Stimulated activated naive CD4-positive, alpha-beta T cell treated with Interleukin-2 at 50 U/mL for 16 hours (primary cell): ENCODE measurements around the gene GAB2.

ENCODE experiments used
- DNase-seq: peaks from one replicate; lab custom pipeline; 2025; lab: John Stamatoyannopoulos, UW

The GAB2 gene

DNA sequence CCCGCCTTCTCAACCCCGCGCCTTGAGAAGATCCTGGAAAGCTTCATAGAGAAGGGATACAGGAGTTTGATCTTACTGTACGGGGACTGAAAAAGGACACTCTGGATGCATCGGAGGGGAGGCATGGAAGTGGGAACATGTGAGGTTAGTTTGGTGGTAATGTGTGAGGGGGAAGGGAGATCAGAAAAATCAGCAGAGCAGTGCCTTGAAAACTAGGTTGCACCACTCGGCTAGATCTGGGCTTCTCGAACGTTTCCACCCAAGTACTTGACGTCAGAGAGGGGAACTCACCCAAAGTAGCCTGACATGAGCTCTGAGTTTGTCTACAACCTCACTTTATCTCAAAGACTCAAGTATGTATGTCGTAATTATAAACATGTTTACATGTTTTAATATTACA lies 214.4 kb downstream of the GAB2 start:
- DNase-seq: no peak

DNA sequence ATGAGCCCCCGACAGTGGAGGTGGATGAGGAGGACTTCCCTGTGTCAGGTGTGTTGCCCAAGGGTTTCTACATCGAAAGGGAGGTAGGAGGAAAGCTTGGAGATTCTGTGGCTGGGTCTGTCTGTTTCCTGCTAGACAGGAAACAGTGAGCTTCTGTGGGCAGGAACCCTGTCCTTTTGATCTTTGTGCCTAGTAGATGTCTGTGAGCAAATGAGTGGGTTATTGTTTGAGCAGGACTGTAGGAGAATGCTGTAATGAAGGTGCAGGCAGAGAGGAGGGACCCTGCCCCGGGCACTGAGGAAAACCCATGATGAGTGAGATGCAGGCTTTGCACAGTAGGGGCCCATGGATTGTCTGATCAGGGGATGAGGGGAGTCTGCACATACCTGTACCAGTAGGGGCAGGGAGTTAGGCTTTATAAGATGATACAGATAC lies 214.9 kb downstream of the GAB2 start:
- DNase-seq: peak; percentile 17

DNA sequence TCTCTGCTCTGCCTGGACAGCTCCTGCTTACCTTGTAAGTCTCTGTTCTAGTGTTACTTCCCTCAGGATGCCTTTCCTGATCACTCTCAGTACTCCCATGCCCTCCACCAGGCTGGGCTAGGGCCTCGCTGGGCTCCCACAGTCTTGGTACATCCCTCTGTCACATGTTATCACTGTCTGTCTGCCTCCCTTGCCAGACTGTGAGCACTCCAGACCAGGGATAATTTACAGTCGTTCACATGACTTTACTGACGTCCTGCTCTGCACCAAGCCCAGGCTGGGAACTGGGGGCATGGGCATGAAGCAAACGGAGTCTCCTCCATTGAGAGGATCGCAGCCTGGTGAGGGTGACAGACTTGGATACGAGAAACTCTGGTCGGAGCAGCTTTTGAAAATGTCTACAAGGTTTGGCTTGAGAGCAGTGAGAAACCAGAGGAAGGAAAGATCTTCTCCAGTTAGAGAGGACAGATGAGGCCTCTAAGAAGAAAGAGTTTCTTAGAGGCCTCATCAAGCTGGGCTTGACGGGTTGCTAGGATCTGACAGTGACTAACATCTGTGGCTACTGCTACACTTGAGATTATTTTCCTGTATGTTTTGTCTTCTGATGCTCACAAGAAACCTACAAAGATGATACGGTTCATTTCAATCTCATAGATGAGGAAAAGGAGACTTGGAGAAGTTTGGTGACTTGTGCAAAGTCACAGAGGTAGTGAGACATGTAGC lies 216.4 kb downstream of the GAB2 start:
- DNase-seq: no peak

DNA sequence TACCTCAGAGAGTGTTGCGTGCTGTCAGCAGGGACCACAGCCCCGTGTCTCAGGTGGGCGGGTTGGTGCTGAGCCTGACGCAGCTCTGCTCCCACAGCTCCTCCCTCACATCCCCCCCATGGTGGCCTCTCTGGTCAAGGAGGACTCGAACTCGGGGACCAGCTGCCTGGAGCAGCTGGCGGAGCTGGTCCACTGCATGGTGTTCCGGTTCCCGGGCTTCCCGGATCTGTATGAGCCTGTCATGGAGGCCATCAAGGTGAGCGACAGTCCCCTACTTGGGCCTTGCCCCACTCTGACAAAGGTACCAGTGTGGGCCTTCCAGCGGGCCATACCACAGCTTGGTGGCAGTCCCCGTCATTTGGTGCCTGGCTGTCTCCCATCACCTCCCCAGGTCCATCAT lies 217.1 kb downstream of the GAB2 start:
- no peak for DNase-seq

DNA sequence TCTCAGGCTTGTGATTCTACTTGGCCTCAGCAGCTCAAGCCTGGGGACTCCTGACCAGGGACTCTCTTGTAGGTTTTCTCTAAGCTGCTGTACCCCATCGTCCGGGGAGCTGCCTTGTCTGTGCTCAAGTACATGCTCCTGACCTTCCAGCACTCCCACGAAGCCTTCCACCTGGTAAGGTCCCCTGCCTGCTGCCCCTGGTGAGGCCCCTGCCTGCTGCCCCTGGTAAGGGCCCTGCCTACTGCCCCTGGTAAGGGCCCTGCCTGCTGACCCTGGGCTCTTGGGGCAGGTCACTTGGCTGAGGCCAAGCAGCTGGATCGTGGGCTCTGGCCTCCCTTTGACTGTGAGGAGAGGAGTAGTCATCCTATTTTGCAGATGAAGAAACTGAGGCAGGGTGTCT lies 217.6 kb downstream of the GAB2 start:
- DNase-seq: no peak

DNA sequence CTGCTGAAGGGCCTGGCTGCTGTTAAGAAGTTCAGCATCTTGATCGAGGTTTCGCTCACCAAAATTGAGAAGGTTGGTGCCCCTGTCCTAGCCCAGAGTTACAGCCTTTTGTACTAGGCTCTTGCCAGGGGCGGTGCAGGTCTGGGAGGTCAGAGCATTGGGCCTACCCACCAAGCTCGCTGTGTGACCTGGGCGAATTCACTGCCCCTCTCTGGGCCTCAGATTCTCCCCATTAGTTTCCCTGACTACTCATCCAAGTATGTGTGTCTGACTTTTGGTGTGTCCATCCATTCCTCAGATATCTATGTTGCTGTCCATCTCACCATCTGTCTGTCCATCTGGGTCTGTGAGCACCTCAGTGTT lies 218.0 kb downstream of the GAB2 start:
- no peak for DNase-seq

DNA sequence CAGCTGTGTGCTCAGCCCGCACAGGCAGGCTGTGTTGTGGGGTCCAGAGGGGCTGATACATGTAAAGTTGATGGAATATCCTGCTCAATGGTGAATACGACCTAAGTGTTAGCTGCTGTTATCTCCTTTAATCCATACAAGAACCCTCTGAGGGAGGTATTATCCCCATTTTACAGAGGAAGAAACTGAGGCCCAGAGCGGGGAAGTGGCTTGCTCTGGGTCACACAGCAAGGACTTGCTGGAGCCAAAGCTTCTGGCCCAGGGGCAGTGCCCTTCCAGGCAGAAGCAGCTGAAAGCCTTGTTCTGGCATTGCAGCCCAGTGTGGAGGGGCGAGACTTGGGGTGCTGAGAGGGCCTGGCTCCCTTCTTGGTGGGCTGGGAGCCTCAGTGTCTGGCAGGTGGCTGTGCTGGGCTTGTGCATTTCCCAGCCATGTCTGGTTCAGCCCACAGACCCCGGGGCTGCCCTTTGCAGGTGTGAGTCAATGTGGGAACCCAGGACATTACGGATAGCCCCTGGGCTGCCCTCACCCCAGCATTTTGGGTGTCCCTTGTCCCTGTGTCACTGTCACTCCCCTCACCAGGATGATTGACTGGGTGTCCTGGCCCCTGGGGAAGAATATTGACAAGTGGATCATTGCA lies 218.5 kb downstream of the GAB2 start:
- no peak for DNase-seq

DNA sequence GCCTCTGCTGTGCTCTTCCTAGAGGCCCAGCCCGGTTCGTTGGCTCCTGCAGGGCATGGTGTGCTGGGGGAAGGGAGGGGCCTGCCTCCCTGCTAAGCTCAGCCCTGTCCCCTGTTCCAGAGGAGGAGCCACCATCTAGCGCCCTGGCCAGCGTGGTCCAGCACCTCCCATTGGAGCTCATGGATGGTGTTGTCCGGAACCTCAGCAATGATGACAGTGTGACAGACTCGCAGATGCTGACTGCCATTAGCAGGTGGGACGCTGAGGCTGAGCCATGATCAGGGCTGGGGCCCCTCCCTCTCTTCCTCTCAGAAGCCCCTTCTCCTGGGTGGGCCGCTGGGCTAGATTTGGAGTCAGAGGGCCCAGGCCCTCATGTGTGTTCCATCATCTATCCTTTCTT lies 219.8 kb downstream of the GAB2 start:
- DNase-seq: no peak

DNA sequence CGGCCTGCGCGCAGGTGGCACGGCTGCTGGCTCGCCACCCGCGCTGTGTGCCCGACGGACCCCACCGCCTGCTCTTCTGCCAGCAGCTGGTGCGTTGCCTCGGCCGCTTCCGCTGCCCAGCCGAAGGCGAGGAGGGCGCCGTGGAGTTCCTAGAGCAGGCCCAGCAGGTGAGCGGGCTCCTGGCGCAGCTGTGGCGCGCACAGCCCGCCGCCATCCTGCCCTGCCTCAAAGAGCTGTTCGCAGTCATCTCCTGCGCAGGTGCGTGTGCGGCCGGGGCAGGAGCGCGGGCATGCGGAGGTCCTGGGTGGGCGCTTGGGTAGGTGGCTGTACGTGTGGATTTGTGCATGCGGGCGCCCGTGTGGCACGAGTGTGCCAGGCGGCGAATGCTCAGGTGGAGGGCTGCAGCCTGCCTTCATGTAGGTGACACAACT lies 220.9 kb downstream of the GAB2 start:
- no peak for DNase-seq

DNA sequence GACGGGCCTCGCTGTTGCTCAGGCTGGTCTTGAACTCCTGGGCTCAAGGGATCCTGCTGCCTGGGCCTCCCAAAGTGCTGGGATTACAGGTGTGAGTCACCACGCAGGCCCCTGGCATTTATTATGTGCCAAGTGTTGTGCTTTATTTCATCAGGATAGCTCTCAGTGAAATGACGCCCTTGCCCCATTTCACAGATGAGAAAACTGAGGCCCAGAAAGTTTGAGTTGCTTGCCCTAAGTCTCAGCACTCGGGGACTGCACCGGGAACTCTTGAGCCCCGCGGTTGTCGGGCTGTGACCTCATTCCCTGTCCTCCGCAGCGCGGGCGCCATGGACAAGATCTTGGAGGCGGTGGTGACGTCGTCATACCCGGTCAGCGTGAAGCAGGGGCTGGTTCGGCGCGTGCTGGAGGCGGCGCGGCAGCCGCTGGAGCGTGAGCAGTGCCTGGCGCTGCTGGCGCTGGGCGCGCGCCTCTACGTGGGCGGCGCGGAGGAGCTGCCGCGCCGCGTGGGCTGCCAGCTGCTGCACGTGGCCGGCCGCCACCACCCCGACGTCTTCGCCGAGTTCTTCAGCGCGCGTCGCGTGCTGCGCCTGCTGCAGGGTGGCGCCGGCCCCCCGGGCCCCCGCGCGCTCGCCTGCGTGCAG lies 221.6 kb downstream of the GAB2 start:
- DNase-seq: no peak

DNA sequence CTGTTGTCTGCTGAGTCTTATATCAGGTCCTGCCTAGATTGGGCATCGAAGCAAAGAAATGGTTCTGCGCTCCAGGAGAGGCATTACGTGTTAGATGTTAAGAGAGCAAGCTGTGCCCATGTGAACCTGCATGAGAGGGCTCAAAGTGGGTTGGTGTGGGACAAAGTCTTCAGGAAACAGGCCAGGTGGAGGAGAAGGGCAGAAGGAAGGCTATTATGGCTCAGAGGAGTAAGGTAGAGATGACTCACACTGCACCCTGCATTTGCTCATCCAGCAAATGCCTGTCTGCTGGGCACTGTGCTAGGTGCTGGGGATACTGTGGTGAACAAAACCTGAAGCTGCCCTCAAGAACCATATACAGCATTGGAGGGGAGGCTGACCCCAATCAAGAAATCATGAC lies 223.1 kb downstream of the GAB2 start:
- DNase-seq: no peak

DNA sequence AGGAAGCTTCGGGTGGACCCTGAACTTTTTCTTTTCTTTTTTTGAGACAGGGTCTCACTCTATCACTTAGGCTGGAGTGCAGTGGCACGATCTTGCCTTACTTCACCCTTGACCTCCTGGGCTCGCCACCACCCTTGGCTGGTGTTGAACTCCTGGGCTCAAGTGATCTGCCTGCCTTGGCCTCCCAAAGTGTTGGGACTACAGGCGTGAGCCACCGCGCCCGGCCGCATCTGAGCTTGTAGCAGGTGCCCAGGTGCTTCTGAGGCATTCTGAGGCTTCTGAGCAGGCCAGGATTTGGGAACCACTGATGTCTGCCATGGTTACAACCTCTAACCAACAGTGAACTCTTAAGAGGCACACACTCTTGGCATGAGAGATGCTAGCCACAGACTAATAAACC lies 223.8 kb downstream of the GAB2 start:
- no peak for DNase-seq

DNA sequence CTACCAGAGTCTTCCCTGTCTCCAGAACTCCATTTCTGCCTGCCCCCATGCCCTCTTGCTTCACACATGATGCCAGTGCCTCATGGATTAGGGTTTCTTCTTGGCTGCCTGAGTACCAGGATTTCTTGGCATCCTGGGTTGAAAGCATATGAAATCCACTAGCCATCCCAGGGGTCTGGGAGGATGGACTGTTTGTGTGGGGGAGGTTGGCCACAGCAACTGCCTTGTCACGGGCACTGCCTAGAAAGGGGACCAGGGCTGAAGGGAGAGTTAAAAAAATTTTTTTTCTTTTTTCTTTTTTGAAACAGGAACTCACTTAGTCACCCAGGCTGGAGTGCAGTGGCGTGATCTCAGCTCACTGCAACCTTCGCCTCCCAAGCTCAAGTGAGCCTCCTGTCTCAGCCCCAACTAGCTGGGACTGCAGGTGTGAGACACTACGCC lies 224.7 kb downstream of the GAB2 start:
- no peak for DNase-seq

DNA sequence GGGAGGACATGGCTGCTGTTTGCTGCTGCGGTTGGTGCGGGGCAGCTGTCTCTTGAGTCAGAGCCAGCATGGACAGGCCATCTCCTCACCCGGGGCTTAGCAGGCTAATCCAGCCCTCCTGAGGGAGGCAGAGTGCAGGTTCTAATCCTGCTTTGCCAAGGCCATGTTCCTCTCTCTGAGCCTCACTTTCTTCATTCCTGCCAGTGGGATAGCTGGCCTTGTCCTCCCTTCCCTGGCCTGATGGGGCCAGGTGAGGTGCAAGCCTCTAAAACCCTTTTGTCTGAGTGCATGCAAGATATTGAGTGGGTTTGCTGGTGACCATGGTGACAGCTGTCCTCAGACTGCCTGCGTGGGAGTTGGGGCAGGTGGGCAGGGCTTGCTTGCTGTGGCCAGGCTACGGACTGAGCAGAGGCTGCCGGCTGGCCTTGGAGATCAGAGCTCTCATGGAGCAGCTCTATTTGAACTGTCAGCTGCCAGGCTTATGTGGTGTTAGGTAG lies 225.3 kb downstream of the GAB2 start:
- DNase-seq: no peak

DNA sequence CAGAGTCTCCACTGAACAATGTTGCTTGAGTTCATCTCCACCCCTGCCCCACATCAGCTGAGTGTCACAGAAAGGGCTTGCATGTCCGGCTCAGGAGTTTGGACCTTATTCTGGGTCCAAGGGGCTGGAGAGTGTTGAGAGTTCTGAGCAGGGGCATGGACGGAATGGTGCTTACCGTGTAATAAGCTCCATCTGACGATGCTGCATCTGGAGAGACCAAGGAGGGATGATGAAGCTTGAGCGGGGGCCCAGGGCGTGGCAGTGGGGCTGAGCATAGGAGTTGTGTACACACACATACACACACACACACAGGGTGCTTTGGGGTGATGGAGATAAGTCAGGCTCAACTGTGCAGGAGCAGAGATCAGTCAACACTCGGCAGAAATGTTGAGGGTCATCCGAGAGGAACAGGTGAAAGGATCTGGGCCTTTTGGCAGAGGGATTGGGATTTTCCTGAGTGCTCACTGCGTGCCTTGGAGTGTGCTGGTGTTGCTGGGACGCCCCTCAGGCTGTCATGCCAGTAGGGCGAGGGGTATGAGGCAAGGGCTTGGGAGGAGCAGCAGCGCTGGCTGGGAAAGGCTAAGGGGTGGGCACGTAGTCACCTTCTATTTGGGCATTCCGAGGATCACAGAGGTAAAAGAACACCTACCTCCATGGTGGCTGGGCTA lies 226.6 kb downstream of the GAB2 start:
- no peak for DNase-seq

DNA sequence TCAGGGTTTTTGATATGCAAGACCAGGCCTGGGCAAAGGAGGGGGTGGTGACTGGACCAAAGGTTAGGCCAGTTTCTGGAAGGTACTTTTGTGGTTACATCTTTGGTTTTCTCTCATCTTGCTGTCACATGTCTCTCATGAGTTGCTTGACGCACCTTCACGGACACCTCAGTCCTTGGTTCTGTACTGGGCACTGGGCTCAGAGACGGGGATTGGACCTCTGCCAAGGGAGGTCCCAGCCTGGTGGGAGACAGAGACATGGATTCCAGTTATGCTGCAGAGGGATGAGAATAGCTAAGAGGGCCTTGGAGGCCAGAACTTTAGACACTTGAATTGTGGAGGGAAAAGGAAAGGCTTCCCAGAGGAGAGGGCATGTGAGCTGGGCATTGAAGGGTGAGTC lies 227.2 kb downstream of the GAB2 start:
- DNase-seq: no peak

DNA sequence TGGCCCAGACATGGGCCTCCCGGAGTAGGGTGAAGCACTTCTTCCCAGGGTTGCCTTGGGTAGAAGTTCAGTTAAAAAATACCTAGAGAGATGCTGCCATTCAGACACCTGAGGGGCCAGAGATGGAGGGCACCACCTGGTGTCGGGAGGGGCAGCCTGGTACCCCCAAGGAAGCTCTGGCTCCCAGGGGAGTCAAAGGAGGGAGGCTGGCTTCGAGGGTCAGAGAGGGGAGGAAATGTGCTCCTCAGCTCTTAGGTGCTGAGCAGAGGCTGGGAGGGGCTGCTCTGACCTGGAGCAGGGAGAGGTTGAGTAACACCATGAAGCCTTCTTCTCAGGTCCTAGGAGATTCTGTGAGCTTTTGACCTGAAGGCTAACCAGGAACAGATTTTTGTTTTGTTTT lies 227.8 kb downstream of the GAB2 start:
- no peak for DNase-seq

DNA sequence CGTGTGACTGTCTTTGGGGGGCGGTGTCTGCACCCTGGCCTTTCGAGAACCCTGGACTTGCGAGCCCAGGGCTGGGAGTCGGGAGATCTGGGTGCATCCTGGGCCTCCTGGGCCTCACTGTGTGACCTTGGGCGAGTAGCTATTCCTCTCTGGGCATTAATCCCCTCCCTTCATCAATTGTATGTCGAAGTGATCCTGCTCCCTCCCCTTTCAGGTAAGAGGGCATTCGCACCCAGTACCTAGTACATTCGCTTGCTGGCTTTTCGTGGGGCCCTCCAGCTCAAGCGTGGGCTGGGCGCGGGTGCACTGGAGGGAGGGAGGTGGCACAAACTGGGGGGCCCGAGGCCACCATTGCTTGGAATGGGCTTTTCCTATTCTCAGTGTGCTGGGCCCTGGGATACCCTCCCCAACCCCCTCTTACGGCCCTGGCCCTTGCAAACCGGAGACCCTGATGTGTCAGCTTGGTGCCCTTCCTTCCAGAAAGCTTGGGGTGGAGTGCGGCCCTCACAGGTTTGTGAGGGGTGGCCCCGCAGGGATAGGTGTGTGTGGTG lies 228.4 kb downstream of the GAB2 start:
- no peak for DNase-seq

DNA sequence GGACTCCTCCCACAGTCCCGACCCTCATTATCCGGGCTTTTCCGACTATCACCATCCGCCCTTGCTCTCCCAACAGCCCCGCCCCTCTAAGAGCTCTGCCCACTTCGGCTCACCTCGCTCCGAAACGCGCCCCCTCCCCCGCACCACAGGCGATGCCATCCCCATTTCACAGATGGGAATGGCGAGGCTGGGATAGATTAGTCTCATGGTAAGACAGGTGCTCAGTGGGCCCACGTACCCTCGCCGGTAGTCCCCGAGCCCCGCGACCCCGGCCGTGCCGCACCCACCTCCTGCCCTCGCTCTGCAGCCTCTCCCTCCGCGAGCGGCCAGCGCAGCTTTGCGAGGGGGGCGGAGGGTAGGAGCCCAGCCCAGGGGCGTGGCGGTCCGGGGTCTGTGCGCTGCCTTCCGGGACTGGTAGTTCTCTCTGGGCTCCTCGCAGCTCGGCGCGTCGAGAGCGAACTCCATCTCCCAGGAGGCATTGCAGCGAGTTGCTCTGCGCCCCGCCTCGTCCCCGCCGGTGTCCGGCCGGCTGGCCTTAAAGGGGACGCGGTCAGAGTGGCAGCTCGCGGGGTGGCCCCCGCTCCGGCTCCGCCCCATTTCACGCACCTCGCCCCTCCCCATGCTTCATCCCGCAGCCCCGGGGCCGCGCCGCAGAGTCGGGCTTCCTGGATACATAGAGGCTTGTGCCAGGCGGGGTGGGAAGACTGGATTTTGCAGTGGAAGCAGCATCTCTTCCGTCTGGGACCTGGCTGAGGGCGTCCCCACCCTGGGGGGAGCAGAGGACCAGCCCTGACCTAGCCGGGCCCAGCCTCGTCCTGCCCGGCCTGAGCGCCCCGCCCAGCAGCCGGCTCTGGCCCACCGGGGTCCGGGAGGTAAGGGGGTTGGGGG lies 229.1 kb downstream of the GAB2 start, which contains the start of the genes KCTD21 and USP35:
Gene KCTD21 (minus strand): TSS at position 341 of the 888 bp plus-strand sequence. CDS start 14,072 bp downstream, outside the sequence.
Gene USP35 (plus strand): TSS at position 634 of the 888 bp plus-strand sequence. CDS start 7,327 bp downstream, outside the sequence.
- peak; percentile 94 for DNase-seq

DNA sequence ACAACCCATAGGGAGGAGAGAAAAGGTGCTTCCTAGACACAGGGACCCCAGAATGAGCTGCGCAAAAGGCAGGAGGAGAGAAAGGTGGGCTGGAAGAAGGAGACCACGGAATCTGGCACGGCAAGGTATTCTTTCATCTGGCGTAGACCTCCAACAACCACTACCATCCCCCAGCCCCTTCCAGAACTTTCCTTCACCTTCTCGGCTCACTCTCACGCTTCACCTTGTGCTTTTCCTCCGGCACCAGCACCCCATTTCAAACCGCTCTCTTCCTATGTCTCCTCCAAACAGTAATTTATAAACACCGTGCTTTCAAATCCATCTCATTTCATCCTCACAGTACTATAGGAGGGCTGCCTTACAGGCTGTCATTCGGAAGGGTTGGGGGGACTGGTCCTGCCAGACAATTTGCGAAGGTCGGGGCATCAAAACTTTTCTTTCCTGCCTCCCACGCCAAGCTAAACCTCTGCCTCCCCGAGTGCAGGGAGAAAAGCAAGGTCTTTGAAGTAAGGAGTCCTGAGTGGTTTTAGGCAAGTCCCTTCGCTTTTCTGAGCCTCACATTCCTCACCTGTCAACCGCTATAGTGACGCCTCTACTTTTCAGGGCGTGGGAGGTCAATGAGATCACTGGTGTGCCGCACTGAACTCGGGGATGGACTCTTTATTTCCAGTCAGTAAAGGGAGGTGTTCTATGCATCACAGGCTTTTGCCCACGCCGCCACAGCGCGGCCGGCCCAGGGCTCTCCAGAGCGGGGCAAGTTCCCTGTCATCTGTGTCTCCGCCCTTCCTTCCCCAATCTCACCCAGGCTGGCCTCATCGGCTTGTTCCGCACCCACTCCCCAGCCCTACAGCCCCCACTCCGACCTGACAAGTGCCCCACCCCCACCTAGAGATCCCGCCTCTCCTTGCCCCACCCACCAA lies 230.0 kb downstream of the GAB2 start:
- DNase-seq: peak; percentile 84
